CD14-positive monocyte (primary cell): ENCODE data around the gene ARL5B. TPM values are rescaled to one million over a fixed set of nuclear protein-coding genes. Genes with fewer than 3 reads are reported as not detected.
A peak's percentile ranks its signal among the peaks of the same experiment; 100 is the strongest.
"Not testable (repeated sequence)": the region's sequence is repeated elsewhere in the genome, so short reads cannot be mapped to it uniquely, and the experiment has no call there.

Experiments
- DNase-seq, 3 donors: peaks; one replicate each; pipeline ENCODE4 v3.0.0-alpha.2; 2011 to 2022
- H2AFZ ChIP-seq: 2 replicates; pipeline ENCODE4 v1.6.0; 2012; ENCODE audit warnings: mild to moderate bottlenecking, low read depth, low read length, inconsistent platforms; ENCODE audit not compliant: insufficient read depth, poor library complexity, severe bottlenecking
- H3K27ac ChIP-seq, 2 donors: 1 replicate in 1 of 2; 2 replicates in 1 of 2; pipeline ENCODE4 v1.5.1; 2012 to 2013; ENCODE audit warnings: low read length in 2 of 2, control low read depth in 1 of 2, inconsistent platforms in 1 of 2, low read depth in 1 of 2, mild to moderate bottlenecking in 1 of 2
- H3K27me3 ChIP-seq, 2 donors: one replicate each; pipeline versions ENCODE4 v1.6.0 to v1.6.1; 2011 to 2013; ENCODE audit warnings: low read length in 2 of 2; ENCODE audit not compliant: control insufficient read depth in 2 of 2, insufficient read depth in 2 of 2
- H3K36me3 ChIP-seq, 2 donors: replicated peaks in 1 of 2; 1 replicate in 1 of 2; 2 replicates in 1 of 2; pipeline versions ENCODE4 v1.5.1 to v1.6.1; 2012 to 2013; ENCODE audit warnings: low read length in 2 of 2, control low read depth in 1 of 2, inconsistent platforms in 1 of 2, mild to moderate bottlenecking in 1 of 2; ENCODE audit not compliant: insufficient read depth in 2 of 2, control insufficient read depth in 1 of 2
- H3K4me1 ChIP-seq, 2 donors: 1 replicate in 1 of 2; 2 replicates in 1 of 2; pipeline versions ENCODE4 v1.5.1 to v1.6.1; 2012 to 2013; ENCODE audit warnings: low read length in 2 of 2, control low read depth in 1 of 2, inconsistent platforms in 1 of 2, mild to moderate bottlenecking in 1 of 2, moderate library complexity in 1 of 2; ENCODE audit not compliant: insufficient read depth in 2 of 2, control insufficient read depth in 1 of 2
- H3K4me2 ChIP-seq: replicated peaks from 2 replicates; pipeline ENCODE3; 2012; ENCODE audit warnings: low read length, moderate library complexity, mild to moderate bottlenecking; ENCODE audit not compliant: poor library complexity, severe bottlenecking; ENCODE audit errors: extremely low read depth
- H3K4me3 ChIP-seq, 3 experiments: fragments of 200-600 bp in 1 of 3; sonication (generic) in 1 of 3; replicated peaks in 1 of 3; 1 replicate in 2 of 3; 2 replicates in 1 of 3; pipeline ENCODE4 v1.5.1; 2011 to 2013; ENCODE audit warnings: low read length in 3 of 3, mild to moderate bottlenecking in 3 of 3, control low read depth in 2 of 3, low read depth in 2 of 3, inconsistent platforms in 1 of 3, moderate library complexity in 1 of 3
- H3K79me2 ChIP-seq: 2 replicates; pipeline ENCODE4 v1.6.0; 2012; ENCODE audit warnings: mild to moderate bottlenecking, control low read depth, inconsistent platforms, low read length, moderate library complexity; ENCODE audit not compliant: insufficient read depth
- H3K9ac ChIP-seq: 2 replicates; pipeline ENCODE4 v1.6.0; 2017; ENCODE audit warnings: low read length, mild to moderate bottlenecking; ENCODE audit not compliant: insufficient read depth, poor library complexity, severe bottlenecking
- H3K9me3 ChIP-seq, 2 donors: replicated peaks in 1 of 2; 1 replicate in 1 of 2; 2 replicates in 1 of 2; pipeline versions ENCODE4 v1.5.1 to v1.6.1; 2012 to 2013; ENCODE audit warnings: low read length in 2 of 2, control low read depth in 1 of 2; ENCODE audit not compliant: control insufficient read depth in 1 of 2, insufficient read depth in 1 of 2
- H4K20me1 ChIP-seq: 2 replicates; pipeline ENCODE4 v1.6.0; 2012; ENCODE audit warnings: mild to moderate bottlenecking, low read length, control low read depth, moderate library complexity; ENCODE audit not compliant: insufficient read depth
- H3K27ac Mint-ChIP-seq, 7 donors: one replicate each; pipeline ENCODE4 v1.8.0; 2020; ENCODE audit warnings: mild to moderate bottlenecking in 7 of 7, mixed read lengths in 7 of 7, moderate library complexity in 6 of 7, inconsistent platforms in 2 of 7
- H3K27me3 Mint-ChIP-seq, 3 donors: one replicate each; pipeline ENCODE4 v1.8.0; 2021 to 2022; ENCODE audit warnings: low read depth in 3 of 3, mild to moderate bottlenecking in 3 of 3, mixed read lengths in 3 of 3, moderate library complexity in 3 of 3, inconsistent platforms in 1 of 3
- H3K36me3 Mint-ChIP-seq, 2 donors: one replicate each; pipeline ENCODE4 v1.8.0; 2020; ENCODE audit warnings: mixed read lengths in 2 of 2, inconsistent platforms in 1 of 2, mild to moderate bottlenecking in 1 of 2
- H3K4me1 Mint-ChIP-seq: one replicate; pipeline ENCODE4 v1.8.0; 2020; ENCODE audit warnings: mild to moderate bottlenecking, mixed read lengths
- H3K4me3 Mint-ChIP-seq, 2 donors: one replicate each; pipeline ENCODE4 v1.8.0; 2020; ENCODE audit warnings: mild to moderate bottlenecking in 2 of 2, mixed read lengths in 2 of 2, moderate library complexity in 1 of 2
- H3K9me3 Mint-ChIP-seq, 7 donors: one replicate each; pipeline ENCODE4 v1.8.0; 2020 to 2022; ENCODE audit warnings: mixed read lengths in 7 of 7, mild to moderate bottlenecking in 6 of 7, moderate library complexity in 6 of 7, inconsistent platforms in 2 of 7
- CTCF ChIP-seq: fragments of 200-600 bp; IDR thresholded peaks from one replicate; pipeline ENCODE4 v1.8.0; 2022; ENCODE audit warnings: antibody characterized with exemption, mild to moderate bottlenecking
- WGBS: methylation state at CpG from one replicate; pipeline ENCODE4 v1.1.5; 2013; ENCODE audit warnings: missing lambda C conversion rate; ENCODE audit not compliant: insufficient coverage; 5-methylcytosine and 5-hydroxymethylcytosine counted together
- intact Hi-C, 2 donors: fragments of 100-400 bp; cut with micrococcal nuclease; formaldehyde crosslinking; loops; one replicate each; pipeline versions ENCODE4 v1.15.0 to v1.15.1; 2023
- polyA plus RNA-seq, 3 donors: library from polyadenylated mRNA; depleted of rRNA in 1 of 3; unstranded in 2 of 3; stranded (reverse) in 1 of 3; fragments of 300-500 nt in 2 of 3; fragments of >200 nt in 1 of 3; fragmentation: Illumina TruSeq in 2 of 3; gene quantifications; 1 replicate in 2 of 3; 2 replicates in 1 of 3; pipeline ENCODE4 v1.2.3, GENCODE V29; 2012 to 2021

ARL5B gene
- polyA plus RNA-seq, 3 donors, result 1.3 to 14.4 (median 1.4) TPM

GRCh38 chr10:18620856-18621255 is 38.4 kb upstream of the ARL5B start:
- peaks cover 0 to 2% (median 0%) of the 10 kb centered on the region in 7 donors for H3K9me3 Mint-ChIP-seq
- H3K27ac Mint-ChIP-seq, result no peak overlapping the region
- Histone ChIP-seq H3K4me2 (no peak overlapping the region), H3K27me3 (no peaks in the 10 kb centered on the region), H3K36me3 (peaks cover 10 to 23% of the 10 kb centered on the region in 2 donors), H3K79me2 (no peaks in the 10 kb centered on the region), H3K4me3 (no peak overlapping the region), H3K4me1 (no peaks in the 10 kb centered on the region), H2AFZ (no peak overlapping the region), H3K27ac (no peak overlapping the region), H3K9ac (no peak overlapping the region), H3K9me3 (no peaks in the 10 kb centered on the region), H4K20me1 (no peaks in the 10 kb centered on the region)
- H3K4me1 Mint-ChIP-seq, result no peaks in the 10 kb centered on the region
- DNase-seq, result no peak
- peaks cover 29 to 43% of the 10 kb centered on the region in 2 donors for H3K36me3 Mint-ChIP-seq
- intact Hi-C loops, result no loop called here
- peaks cover 0 to 2% (median 0%) of the 10 kb centered on the region in 3 donors for H3K27me3 Mint-ChIP-seq
- no peak for TF ChIP-seq CTCF
- H3K4me3 Mint-ChIP-seq, result no peak overlapping the region

- DNase-seq, H3K9me3 Mint-ChIP-seq, H3K4me1 Mint-ChIP-seq, H3K4me2 ChIP-seq, H3K27me3 Mint-ChIP-seq, H3K4me3 ChIP-seq, H3K9ac ChIP-seq, H3K27me3 ChIP-seq, H3K4me1 ChIP-seq, H3K4me3 Mint-ChIP-seq, H3K79me2 ChIP-seq, H2AFZ ChIP-seq, intact Hi-C loops, H4K20me1 ChIP-seq, H3K9me3 ChIP-seq, H3K27ac ChIP-seq: not testable (repeated sequence)
- peaks cover 29 to 36% of the 10 kb centered on the region in 2 donors for H3K36me3 Mint-ChIP-seq
- peaks cover 7 to 22% of the 10 kb centered on the region in 2 donors for H3K36me3 ChIP-seq
- no CpG with 5 or more reads among the region's 1 CpG for WGBS
- peak overlapping the region in 1 of 7 donors; percentile 50 for H3K27ac Mint-ChIP-seq
Measured at GRCh38 chr10:18623671-18624070, 35.6 kb upstream of the ARL5B start.
